Skeletal muscle tissue (tissue), 4 donors: ENCODE measurements around the gene LTBP3. TPM values are rescaled to one million over a fixed set of nuclear protein-coding genes. Genes with fewer than 3 reads are reported as not detected.

Experiments used
- H3K27ac ChIP-seq: one replicate; pipeline ENCODE4 v1.7.0; 2013; ENCODE audit warnings: mild to moderate bottlenecking, low read depth, low read length, inconsistent platforms
- H3K27me3 ChIP-seq, 3 donors: one replicate each; pipeline ENCODE4 v1.7.0; 2013; ENCODE audit warnings: low read length in 3 of 3; ENCODE audit not compliant: control insufficient read depth in 3 of 3, insufficient read depth in 3 of 3
- H3K36me3 ChIP-seq, 3 donors: one replicate each; pipeline ENCODE4 v1.7.0; 2013; ENCODE audit warnings: low read length in 3 of 3; ENCODE audit not compliant: control insufficient read depth in 3 of 3, insufficient read depth in 3 of 3
- H3K4me1 ChIP-seq, 3 donors: one replicate each; pipeline ENCODE4 v1.7.0; 2013; ENCODE audit warnings: low read length in 3 of 3, mild to moderate bottlenecking in 3 of 3; ENCODE audit not compliant: control insufficient read depth in 3 of 3, insufficient read depth in 3 of 3
- H3K4me3 ChIP-seq, 3 donors: one replicate each; pipeline ENCODE4 v1.7.0; 2013; ENCODE audit warnings: low read length in 3 of 3
- H3K9ac ChIP-seq, 3 donors: one replicate each; pipeline ENCODE4 v1.7.0; 2013; ENCODE audit warnings: low read length in 3 of 3, mild to moderate bottlenecking in 3 of 3, moderate library complexity in 2 of 3, low read depth in 1 of 3
- H3K9me3 ChIP-seq, 3 donors: one replicate each; pipeline ENCODE4 v1.7.0; 2013; ENCODE audit warnings: low read length in 3 of 3; ENCODE audit not compliant: control insufficient read depth in 3 of 3
- total RNA-seq: library from RNA; depleted of rRNA; stranded (reverse); fragments of >200 nt; gene quantifications from one replicate; pipeline ENCODE4 v1.2.3, GENCODE V29; 2014
- donor health status: Osteomylitis.

LTBP3 gene
- total RNA-seq, 1 donor from 2014 or later: 32.9 TPM

DNA sequence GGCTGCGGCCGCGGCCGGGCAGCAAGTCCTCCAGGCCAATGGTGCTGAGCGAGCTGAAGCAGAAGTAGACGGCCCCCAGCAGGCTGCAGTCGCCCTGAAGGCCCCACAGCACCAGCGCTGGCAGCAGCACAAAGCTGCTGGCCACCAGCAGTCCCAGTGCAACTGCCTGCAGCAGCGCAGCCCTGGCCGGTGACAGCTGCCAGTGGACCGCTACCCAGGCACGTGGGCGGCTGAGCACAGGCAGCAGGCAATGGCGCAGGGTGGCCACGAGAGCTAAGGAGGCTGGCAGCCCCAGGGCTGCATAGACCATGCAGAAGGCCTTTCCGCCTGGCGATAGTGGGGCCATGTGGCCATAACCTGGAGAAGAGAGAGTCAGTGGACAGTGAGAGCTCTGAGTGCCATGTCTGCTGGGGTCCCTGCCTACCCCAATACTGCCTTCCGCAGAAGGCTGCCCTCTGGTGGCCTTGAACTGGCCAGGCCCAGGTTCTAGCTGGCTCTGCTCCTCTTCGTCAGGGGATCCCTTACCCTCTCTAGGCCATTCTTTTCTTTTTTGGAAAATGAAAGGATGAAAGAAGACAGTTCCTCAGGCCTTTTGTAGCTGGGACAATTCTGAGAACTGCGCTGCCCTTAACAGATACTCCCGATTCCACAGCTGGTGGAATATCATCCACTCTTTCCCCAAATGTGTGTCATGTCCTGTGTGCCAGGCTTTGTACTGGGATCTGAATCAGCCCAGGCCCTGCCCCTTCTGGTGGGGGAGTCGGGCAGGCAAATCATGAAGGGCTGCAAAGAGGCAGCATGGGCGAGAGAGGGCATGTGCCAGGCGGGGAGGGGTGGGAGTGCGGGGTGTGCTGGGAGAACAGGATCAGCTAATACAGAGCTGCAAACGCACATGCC, 35.6 kb upstream of the LTBP3 start:
- H3K9me3 ChIP-seq: no peaks in the 10 kb centered on the region

GRCh38 chr11:65592858-65593517, 34.8 kb upstream of the LTBP3 start:
- Histone ChIP-seq H3K27me3 (no peaks in the 10 kb centered on the region), H3K4me1 (peaks cover 48 to 68% (median 63%) of the 10 kb centered on the region in 3 donors), H3K27ac (peak overlapping the region; percentile 39), H3K4me3 (peak overlapping the region in 2 of 3 donors; percentile 35 to 52), H3K9ac (peak overlapping the region in 1 of 3 donors; percentile 76), H3K9me3 (no peaks in the 10 kb centered on the region), H3K36me3 (peaks cover 28 to 34% (median 28%) of the 10 kb centered on the region in 3 donors)

More for the DNA sequence above, 35.6 kb upstream of the LTBP3 start:
- Histone ChIP-seq H3K4me3 (peak overlapping the region in 1 of 3 donors; percentile 52), H3K27ac (peak overlapping the region; percentile 39), H3K9ac (peak overlapping the region; percentile 16 to 76 (median 28)), H3K4me1 (peaks cover 40 to 60% (median 56%) of the 10 kb centered on the region in 3 donors), H3K36me3 (peaks cover 34 to 37% (median 36%) of the 10 kb centered on the region in 3 donors), H3K27me3 (no peaks in the 10 kb centered on the region)

DNA sequence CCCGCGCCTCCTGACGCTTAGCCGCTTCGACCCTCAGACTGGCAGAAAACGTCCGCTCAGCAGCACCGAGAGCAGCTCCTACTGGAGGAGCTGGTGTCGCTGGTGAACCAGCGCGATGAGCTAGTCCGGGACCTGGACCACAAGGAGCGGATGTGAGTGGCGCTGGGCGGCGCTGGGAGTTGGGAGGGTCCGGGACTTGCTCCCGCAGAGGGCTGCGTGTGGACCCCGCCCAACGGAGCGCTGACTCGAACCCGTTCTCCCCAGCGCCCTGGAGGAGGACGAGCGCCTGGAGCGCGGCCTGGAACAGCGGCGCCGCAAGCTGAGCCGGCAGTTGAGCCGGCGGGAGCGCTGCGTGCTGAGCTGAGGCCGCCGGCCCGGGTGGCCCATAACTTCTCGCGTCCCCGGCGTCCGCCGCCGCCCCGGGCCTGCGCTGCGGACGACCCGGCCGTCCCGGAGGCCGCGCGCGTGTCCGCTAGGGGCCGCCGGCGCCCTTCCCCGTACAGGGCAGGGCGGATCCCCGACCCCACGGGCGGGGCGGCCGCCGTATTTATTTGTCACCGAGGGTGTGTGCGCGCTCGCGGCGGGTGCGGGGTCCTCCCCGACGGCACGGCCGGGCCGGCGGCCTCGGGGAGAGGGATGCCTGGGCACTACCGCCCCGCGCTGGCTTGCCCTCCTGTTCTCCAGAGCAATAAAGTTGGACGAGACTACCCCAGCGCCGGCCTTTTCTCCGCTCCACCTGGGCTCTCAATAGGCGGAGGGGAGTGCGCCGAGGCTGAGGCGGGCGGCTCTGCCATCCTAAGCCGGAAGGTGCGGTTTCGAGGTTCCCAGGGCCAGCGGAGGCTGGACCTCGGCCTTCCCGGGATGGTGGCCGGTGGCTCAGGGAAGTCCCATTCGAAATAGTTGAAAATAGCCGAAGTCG, 34.0 kb upstream of the LTBP3 start:
- no peak overlapping the region for H3K27ac ChIP-seq
- peaks cover 22 to 28% (median 27%) of the 10 kb centered on the region in 3 donors for H3K36me3 ChIP-seq
- H3K4me3 ChIP-seq: peak overlapping the region in 1 of 3 donors; percentile 22
- H3K9ac ChIP-seq: peak overlapping the region in 1 of 3 donors; percentile 76
- H3K9me3 ChIP-seq: no peaks in the 10 kb centered on the region
- no peaks in the 10 kb centered on the region for H3K27me3 ChIP-seq
- peaks cover 56 to 76% (median 71%) of the 10 kb centered on the region in 3 donors for H3K4me1 ChIP-seq

DNA sequence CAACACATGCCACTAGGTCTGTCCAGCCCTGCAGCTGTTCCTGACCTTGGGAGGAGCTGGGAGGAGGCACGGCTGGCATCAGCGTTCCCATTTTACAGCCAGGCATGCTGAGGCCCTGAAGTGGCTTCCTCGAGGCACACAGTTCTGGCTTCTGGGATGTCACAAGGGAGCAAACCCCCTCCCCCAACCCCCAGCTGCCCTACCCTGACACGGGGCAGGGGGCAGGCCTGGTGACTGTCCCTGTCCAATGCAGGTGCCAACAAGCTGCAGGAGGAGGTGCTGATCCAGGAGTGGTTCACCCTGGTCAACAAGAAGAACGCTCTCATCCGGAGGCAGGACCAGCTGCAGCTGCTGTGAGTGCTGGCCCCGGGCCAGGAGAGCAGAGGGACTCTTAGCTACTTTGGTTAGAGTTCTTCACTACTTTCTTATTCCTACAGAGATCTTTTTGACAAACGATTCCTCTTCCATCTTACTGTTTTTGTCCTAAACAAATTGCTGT, 32.1 kb upstream of the LTBP3 start:
- Histone ChIP-seq H3K27me3 (no peaks in the 10 kb centered on the region), H3K27ac (peak overlapping the region; percentile 97), H3K9ac (peak overlapping the region in 1 of 3 donors; percentile 16), H3K4me1 (peaks cover 71 to 88% (median 85%) of the 10 kb centered on the region in 3 donors), H3K9me3 (no peaks in the 10 kb centered on the region), H3K36me3 (peaks cover 34 to 40% (median 38%) of the 10 kb centered on the region in 3 donors), H3K4me3 (peak overlapping the region in 1 of 3 donors; percentile 13)

- Histone ChIP-seq H3K9me3 (no peaks in the 10 kb centered on the region), H3K9ac (peak overlapping the region in 1 of 3 donors; percentile 16), H3K36me3 (peaks cover 34 to 42% (median 40%) of the 10 kb centered on the region in 3 donors), H3K27ac (peak overlapping the region; percentile 97), H3K4me1 (peaks cover 69 to 84% (median 80%) of the 10 kb centered on the region in 3 donors), H3K27me3 (no peaks in the 10 kb centered on the region), H3K4me3 (peak overlapping the region in 1 of 3 donors; percentile 13)
Observed at GRCh38 chr11:65589444-65590239, 31.5 kb upstream of the LTBP3 start.

DNA sequence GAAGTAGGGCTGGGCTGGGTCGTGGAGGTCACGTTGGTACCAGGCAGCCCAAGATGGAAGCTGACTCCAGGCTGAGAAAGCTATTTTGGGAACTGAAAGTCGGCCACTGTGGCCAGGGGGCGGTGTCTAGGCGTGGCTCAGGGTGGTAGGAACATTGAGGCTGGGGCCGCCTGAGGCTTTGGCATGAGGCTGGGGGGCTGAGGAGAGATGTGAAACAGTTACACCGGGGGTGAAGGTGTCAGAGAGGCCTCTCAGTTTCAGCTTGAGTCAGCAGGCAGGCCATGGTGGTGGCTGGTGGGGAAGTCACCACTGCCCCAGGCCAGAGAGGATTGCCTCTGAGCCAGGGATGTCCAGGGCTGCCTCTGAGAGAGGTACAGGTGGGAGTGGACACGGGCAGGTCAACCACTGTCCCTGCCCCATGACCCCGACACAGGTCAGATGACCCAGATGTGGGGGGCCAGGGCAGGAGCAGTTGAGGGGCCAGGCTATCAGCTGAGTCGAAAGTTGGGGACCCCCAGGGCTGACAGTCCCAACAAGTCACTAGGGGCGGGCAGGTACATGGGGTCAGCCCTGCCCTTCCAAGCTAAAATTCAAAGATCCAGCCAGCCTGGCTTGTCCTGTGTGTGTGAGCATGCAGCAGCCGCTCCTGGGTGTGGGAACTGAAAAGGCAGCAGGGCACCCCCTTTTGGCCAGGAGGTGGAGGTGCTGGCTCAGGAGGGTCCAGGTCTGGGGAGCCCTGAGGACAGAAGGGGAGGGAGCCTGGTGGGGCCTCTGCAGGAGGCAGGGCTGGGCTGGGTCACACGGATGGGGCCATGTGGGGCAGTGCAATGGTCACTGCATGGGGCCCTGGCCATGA, 30.3 kb upstream of the LTBP3 start:
- Histone ChIP-seq H3K27ac (peak overlapping the region; percentile 97), H3K9ac (peak overlapping the region; percentile 69 to 87 (median 71)), H3K4me1 (peaks cover 60 to 85% (median 81%) of the 10 kb centered on the region in 3 donors), H3K27me3 (no peaks in the 10 kb centered on the region), H3K4me3 (peak overlapping the region; percentile 26 to 60 (median 59)), H3K9me3 (no peaks in the 10 kb centered on the region), H3K36me3 (peaks cover 41 to 52% (median 51%) of the 10 kb centered on the region in 3 donors)

DNA sequence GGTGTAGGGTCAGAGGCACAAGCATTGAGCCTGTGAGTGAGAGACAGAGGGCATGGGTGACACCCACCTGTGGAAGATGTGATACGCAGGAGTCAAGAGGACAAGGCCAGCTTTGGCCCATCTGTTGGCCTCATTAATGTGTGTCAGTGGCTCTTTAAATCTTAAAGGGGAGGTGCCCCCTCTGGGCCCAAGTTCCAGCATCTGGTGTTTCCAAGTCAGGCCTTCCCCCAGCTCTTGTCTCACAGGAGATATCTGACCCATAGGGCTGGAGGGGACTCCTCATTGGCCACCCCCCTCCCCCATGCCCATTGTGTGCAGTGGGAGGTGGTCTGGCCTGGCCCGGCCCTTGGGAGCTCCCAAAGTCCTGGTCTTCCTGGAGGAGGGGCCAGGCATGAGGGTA, 28.5 kb upstream of the LTBP3 start:
- peak overlapping the region in 2 of 3 donors; percentile 17 to 36 for H3K4me3 ChIP-seq
- peak overlapping the region; percentile 97 for H3K27ac ChIP-seq
- H3K9me3 ChIP-seq: no peaks in the 10 kb centered on the region
- H3K4me1 ChIP-seq: peaks cover 50 to 87% (median 75%) of the 10 kb centered on the region in 3 donors
- H3K36me3 ChIP-seq: peaks cover 50 to 56% (median 56%) of the 10 kb centered on the region in 3 donors
- peak overlapping the region in 2 of 3 donors; percentile 69 to 87 for H3K9ac ChIP-seq
- H3K27me3 ChIP-seq: no peaks in the 10 kb centered on the region

GRCh38 chr11:65586247-65586630, 28.1 kb upstream of the LTBP3 start:
- peak overlapping the region in 2 of 3 donors; percentile 11 to 17 for H3K4me3 ChIP-seq
- H3K4me1 ChIP-seq: peaks cover 50 to 91% (median 76%) of the 10 kb centered on the region in 3 donors
- H3K27me3 ChIP-seq: no peaks in the 10 kb centered on the region
- peaks cover 51 to 58% (median 57%) of the 10 kb centered on the region in 3 donors for H3K36me3 ChIP-seq
- H3K9ac ChIP-seq: peak overlapping the region; percentile 52 to 87 (median 69)
- H3K27ac ChIP-seq: peak overlapping the region; percentile 97
- H3K9me3 ChIP-seq: no peaks in the 10 kb centered on the region
